ENCODE results near the gene LAMA2. TPM values are rescaled to one million over a fixed set of nuclear protein-coding genes. Genes with fewer than 3 reads are reported as not detected.

LAMA2 gene
- total and polyA plus RNA-seq, 2 of the 13 experiments (the other 11 are each of a cell fraction or from before 2014, with no cell fraction given), result 0.11 to 0.28 TPM

- no peaks in the 10 kb centered on the region for H3K4me1 ChIP-seq (ENCODE audit: insufficient read depth, low read length)
- BruUV-seq (replicated peaks), result no TSS peak
- H3K9me3 ChIP-seq (ENCODE audit: low read length), result no peaks in the 10 kb centered on the region
- no peaks in the 10 kb centered on the region for H3K27me3 ChIP-seq (ENCODE audit: control insufficient read depth in 1 of 2, insufficient read depth in 2 of 2, low read length in 2 of 2)
- H3K9ac ChIP-seq (ENCODE audit: insufficient read depth, low read depth, low read length), result no peak overlapping the region
- H3K4me3 ChIP-seq (replicated peaks in 1 of 3; ENCODE audit: insufficient read depth in 1 of 3, low read depth in 2 of 3, low read length in 3 of 3), result no peak overlapping the region
- ChIA-PET POLR2A (no interaction called here), CTCF (ENCODE audit: low intra/inter-chr PET ratio, low total read pairs) (no interaction called here)
- H3K4me2 ChIP-seq (ENCODE audit: low read depth, low read length), result no peak overlapping the region
- no peak for ATAC-seq
- TF ChIP-seq SKIL (CRISPR knock-in tag; IDR thresholded peaks at IDR 0.05; ENCODE audit: borderline replicate concordance) (no peak), ZNF784 (CRISPR knock-in tag; IDR thresholded peaks at IDR 0.05; ENCODE audit: borderline replicate concordance) (no peak), FOSL1 (CRISPR knock-in tag; IDR thresholded peaks at IDR 0.05; ENCODE audit: borderline replicate concordance) (no peak), PHF5A (CRISPR knock-in tag; IDR thresholded peaks at IDR 0.05; ENCODE audit: low read depth, unreplicated experiment) (no peak), DZIP1 (CRISPR knock-in tag; IDR thresholded peaks at IDR 0.05) (no peak), SALL2 (CRISPR knock-in tag; IDR thresholded peaks at IDR 0.05) (no peak), POGZ (CRISPR knock-in tag; IDR thresholded peaks at IDR 0.05) (no peak), ZNF33A (CRISPR knock-in tag; IDR thresholded peaks at IDR 0.05; ENCODE audit: borderline replicate concordance) (no peak), ZNF138 (CRISPR knock-in tag; IDR thresholded peaks at IDR 0.05; ENCODE audit: low read depth) (no peak), SMAD3 (CRISPR knock-in tag; IDR thresholded peaks at IDR 0.05) (no peak), ZMAT5 (CRISPR knock-in tag; IDR thresholded peaks at IDR 0.05; ENCODE audit: borderline replicate concordance, low read depth) (no peak), ZNF34 (CRISPR knock-in tag; IDR thresholded peaks at IDR 0.05; ENCODE audit: borderline replicate concordance) (no peak), HNRNPUL1 (IDR thresholded peaks at IDR 0.05; ENCODE audit: low read depth, low read length) (no peak), BATF2 (CRISPR knock-in tag; IDR thresholded peaks at IDR 0.05) (no peak), ZNF563 (CRISPR knock-in tag; IDR thresholded peaks at IDR 0.05) (no peak), PAX8 (CRISPR knock-in tag; IDR thresholded peaks at IDR 0.05; ENCODE audit: borderline replicate concordance) (no peak), ATF3 (CRISPR knock-in tag; IDR thresholded peaks at IDR 0.05) (no peak), ZNF235 (CRISPR knock-in tag; IDR thresholded peaks at IDR 0.05; ENCODE audit: borderline replicate concordance) (no peak)
- DNase-seq (ENCODE audit: low spot score), result no peak
- H2AFZ ChIP-seq (ENCODE audit: low read length), result no peak overlapping the region
- no peaks in the 10 kb centered on the region for H4K20me1 ChIP-seq (ENCODE audit: insufficient read depth, low read length)
- in situ Hi-C loops (cut with HindIII; ENCODE audit: extremely low pct_ligation_motif_present, low pct_unique_long_range_greater_than_20kb) (no loop called here), intact Hi-C loops (cut with micrococcal nuclease; ENCODE audit: unreplicated experiment) (no loop called here)
- no peaks in the 10 kb centered on the region for H3K36me3 ChIP-seq (replicated peaks in 1 of 2; ENCODE audit: control insufficient read depth in 1 of 2, insufficient read depth in 2 of 2, low read length in 2 of 2)
- FAIRE-seq, result no peak
- no peaks in the 10 kb centered on the region for H3K79me2 ChIP-seq (ENCODE audit: insufficient read depth, low read length)
- H3K27ac ChIP-seq (ENCODE audit: extremely low read length, insufficient read depth, low read length), result no peak overlapping the region
These were observed 332.3 kb downstream of the LAMA2 start for GRCh38 chr6:129215246-129215645.

Measured in HepG2 (cell line).